Heart left ventricle (tissue), 16 donors: Measurements from ENCODE around the gene GPX3. TPM values are rescaled to one million over a fixed set of nuclear protein-coding genes. Genes with fewer than 3 reads are reported as not detected.

Experiments
- ATAC-seq, 4 donors: fragments of 200-7000 bp; cut with Tn5 transposase; one replicate each; pipeline ENCODE4 v1.9.1; 2020 to 2022; ENCODE audit warnings: moderate library complexity in 4 of 4, mild to moderate bottlenecking in 3 of 4, moderate number of reproducible peaks in 1 of 4
- DNase-seq, 5 donors: peaks; one replicate each; pipeline ENCODE4 v3.0.0-alpha.2; 2020
- H3K27ac ChIP-seq, 12 donors: fragments of 200-600 bp; sonication (generic) in 4 of 12; one replicate each; pipeline versions ENCODE4 v1.5.0 to v1.8.0; 2016 to 2022; ENCODE audit warnings: mild to moderate bottlenecking in 2 of 12
- H3K27me3 ChIP-seq, 9 donors: fragments of 200-600 bp; sonication (generic) in 2 of 9; one replicate each; pipeline versions ENCODE4 v1.5.1 to v1.8.0; 2016 to 2022; ENCODE audit warnings: mild to moderate bottlenecking in 3 of 9
- H3K36me3 ChIP-seq, 9 donors: fragments of 200-600 bp; sonication (generic) in 2 of 9; one replicate each; pipeline versions ENCODE4 v1.5.0 to v1.8.0; 2018 to 2022; ENCODE audit warnings: mild to moderate bottlenecking in 2 of 9
- H3K4me1 ChIP-seq, 12 donors: fragments of 200-600 bp; sonication (generic) in 4 of 12; one replicate each; pipeline versions ENCODE4 v1.5.0 to v1.8.0; 2016 to 2022; ENCODE audit warnings: mild to moderate bottlenecking in 3 of 12
- H3K4me3 ChIP-seq, 12 donors: fragments of 200-600 bp; sonication (generic) in 4 of 12; one replicate each; pipeline versions ENCODE4 v1.5.0 to v1.8.0; 2017 to 2022; ENCODE audit warnings: mild to moderate bottlenecking in 9 of 12, moderate library complexity in 4 of 12
- H3K9me3 ChIP-seq, 12 donors: fragments of 200-600 bp; sonication (generic) in 4 of 12; one replicate each; pipeline versions ENCODE4 v1.5.0 to v1.8.0; 2016 to 2022; ENCODE audit warnings: mild to moderate bottlenecking in 1 of 12
- CTCF ChIP-seq, 12 donors: fragments of 200-600 bp; sonication (generic) in 4 of 12; IDR thresholded peaks; one replicate each; pipeline versions ENCODE4 v1.5.0 to v1.8.0; 2018 to 2022; ENCODE audit warnings: antibody characterized with exemption in 12 of 12, mild to moderate bottlenecking in 5 of 12
- POLR2A ChIP-seq, 2 donors: fragments of 450-650 bp; IDR thresholded peaks; one replicate each; pipeline ENCODE4 v1.6.1; 2017; ENCODE audit warnings: antibody characterized with exemption in 2 of 2, mild to moderate bottlenecking in 2 of 2, moderate library complexity in 2 of 2
- WGBS, 4 donors: extraction: QIAGEN DNeasy Blood & Tissue Kit in 2 of 4; methylation state at CpG; one replicate each; pipeline versions ENCODE4 v1.1.5 to v1.1.7; 2013 to 2018; 5-methylcytosine and 5-hydroxymethylcytosine counted together
- intact Hi-C, 10 donors: fragments of 100-400 bp; cut with DNase I; formaldehyde crosslinking; loops; one replicate each; pipeline versions ENCODE4 v1.11.1 to v1.14.2; 2022
- polyA plus RNA-seq, 2 donors: library from polyadenylated mRNA; stranded (reverse); fragments of 200-250 nt; gene quantifications; one replicate each; pipeline ENCODE4 v1.2.3, GENCODE V29; 2013
- total RNA-seq, 9 donors: library from RNA; depleted of rRNA in 2 of 9; stranded (reverse); fragments of >200 nt in 2 of 9; fragmentation: NEBNext Ultra II Directional in 3 of 9; extraction: Animal tissue kit (Norgen Biotek cat#: 25700) in 3 of 9; gene quantifications; one replicate each; pipeline versions ENCODE4 v1.1.0 to v1.2.4, GENCODE V29; 2016 to 2023
- donor health status: ischemic (EF 13 %, LVEDD 7.1; RV severe dilation, severe dysfunction).
- donor health status: healthy with polysubstance abuse.
- donor health status: DM: no; HTN: yes; CAD: no.
- donor health status: DM: no; HTN: no; CAD: no.
- donor health status: ischemic (EF 25% LVEDD 6.9; RV normal size, moderate dysfunction).
- donor health status: ischemic (EF 25% LVEDD 5.7; RV mildly dilated, moderate dysfunction).
- donor health status: healthy.
- donor health status: DM: yes; HTN: yes; CAD: no.
- donor health status: ischemic (EF 35%, LVEDD 5.7; RV mildly dilated, moderate dysfunction).
- donor health status: nonischemic (EF 11% LVEDD 7.7; RV severe dilation, severe dysfunction).
- donor health status: DM: yes; HTN: yes; CAD: no.
- donor health status: PGD.
- donor health status: ischemic (EF 29% LVEDD 5.4; RV normal size, mild dysfunction).
- donor health status: nonischemic (EF 23%, LVEDD 6.1; RV moderate dilation, normal function).

The GPX3 gene
- total and polyA plus RNA-seq, 11 donors = 416 to 1,563 (median 819) TPM

DNA sequence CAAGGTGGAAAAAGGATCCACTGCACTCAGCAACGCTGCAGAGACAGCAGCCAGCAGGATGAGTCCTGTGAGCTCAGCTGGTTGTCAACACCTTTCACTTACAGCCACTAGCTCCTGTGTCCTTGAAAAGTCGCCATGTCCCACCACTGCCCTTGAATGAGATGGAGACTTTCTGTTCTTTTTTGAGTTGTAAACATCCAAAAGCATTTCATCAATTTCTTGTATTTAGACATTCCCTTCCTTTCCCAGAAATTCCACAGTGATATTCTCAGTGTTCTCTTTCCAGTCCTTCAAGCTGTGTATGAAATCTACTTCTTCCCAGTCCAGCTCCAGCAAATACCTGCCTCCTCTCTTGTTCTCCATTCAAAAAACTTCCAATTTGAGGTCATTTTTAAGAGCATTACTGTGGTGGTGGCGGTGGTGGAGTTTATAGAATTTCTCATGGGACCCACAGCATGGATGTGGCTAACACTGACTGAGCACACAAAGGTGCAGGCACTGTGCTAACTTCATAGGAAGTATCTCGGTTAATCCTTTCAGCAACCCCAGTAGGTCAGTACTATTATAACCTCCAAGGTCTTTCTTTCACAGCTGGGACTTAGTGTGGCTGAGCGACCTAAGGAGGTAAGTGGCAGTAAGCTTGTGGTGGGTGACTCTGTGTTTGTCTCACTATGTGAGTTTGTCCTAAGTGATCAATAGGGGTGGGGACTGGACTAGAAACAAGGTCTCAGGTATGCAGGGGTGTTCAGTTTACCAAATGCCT lies 15.0 kb upstream of the GPX3 start:
- intact Hi-C loops = loop anchor here in 2 of 10 donors (5.0 to 10.0 kb wide), 2 partner anchors 42 to 229 kb away; no protein-coding TSS in a partner anchor
- DNase-seq (peak in 1 of 5 donors; percentile 46), ATAC-seq (peak; percentile 21 to 49 (median 36))
- TF ChIP-seq CTCF (IDR thresholded peaks at IDR 0.05) (no peak), POLR2A (IDR thresholded peaks at IDR 0.05) (no peak)
- no peak overlapping the region for H3K4me3 ChIP-seq
- peak overlapping the region; percentile 61 to 89 (median 79) for H3K27ac ChIP-seq
- H3K27me3 ChIP-seq = no peaks in the 10 kb centered on the region
- H3K9me3 ChIP-seq = no peaks in the 10 kb centered on the region
- WGBS, 4 donors = 44 to 48% (median 46%) methylated on average over 5 of the region's 5 CpGs
- H3K36me3 ChIP-seq = no peaks in the 10 kb centered on the region
- H3K4me1 ChIP-seq = peaks cover 0 to 51% (median 29%) of the 10 kb centered on the region in 12 donors

DNA sequence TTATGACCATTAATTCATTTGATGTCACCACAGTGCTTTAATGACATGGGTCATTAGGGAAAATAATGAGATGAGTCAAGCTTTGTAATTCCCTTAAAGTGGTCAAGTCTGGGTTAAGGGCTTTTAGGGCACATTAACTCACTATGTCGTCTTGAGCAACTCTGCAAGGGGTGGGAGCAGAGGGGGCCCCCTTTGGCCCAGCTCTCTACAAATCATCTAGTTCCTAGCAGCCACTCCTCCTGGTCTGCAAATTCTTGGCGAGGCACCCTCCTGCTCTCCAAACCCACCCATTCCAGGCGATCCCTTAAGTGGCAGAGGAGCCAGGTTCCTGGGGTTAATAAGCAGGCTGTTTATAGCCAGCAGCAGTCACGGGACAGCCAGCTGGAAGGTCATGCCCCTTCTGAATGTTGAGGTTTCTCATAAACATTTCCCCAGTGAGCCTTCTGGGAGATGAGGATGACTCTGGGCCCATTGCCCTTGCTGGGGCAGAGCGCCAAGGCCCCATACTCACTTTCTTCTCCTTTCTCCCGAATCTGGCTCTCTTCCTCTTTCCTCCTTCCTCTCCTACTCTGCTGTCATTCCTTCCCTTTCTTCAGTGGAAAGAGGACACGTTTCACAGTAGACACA lies 14.3 kb upstream of the GPX3 start:
- H3K9me3 ChIP-seq = no peaks in the 10 kb centered on the region
- peak; percentile 58 to 85 (median 74) for ATAC-seq
- H3K4me3 ChIP-seq = no peak overlapping the region
- no peaks in the 10 kb centered on the region for H3K27me3 ChIP-seq
- peaks cover 0 to 51% (median 29%) of the 10 kb centered on the region in 12 donors for H3K4me1 ChIP-seq
- TF ChIP-seq CTCF (IDR thresholded peaks at IDR 0.05) (no peak), POLR2A (IDR thresholded peaks at IDR 0.05) (no peak)
- H3K27ac ChIP-seq = peak overlapping the region; percentile 61 to 89 (median 79)
- peak; percentile 68 to 88 (median 70) for DNase-seq
- H3K36me3 ChIP-seq = no peaks in the 10 kb centered on the region
- intact Hi-C loops = loop anchor here in 2 of 10 donors (5.0 to 10.0 kb wide), 2 partner anchors 41 to 229 kb away; no protein-coding TSS in a partner anchor
- 14 to 23% (median 19%) methylated on average over 7 of the region's 7 CpGs for WGBS, 4 donors

DNA sequence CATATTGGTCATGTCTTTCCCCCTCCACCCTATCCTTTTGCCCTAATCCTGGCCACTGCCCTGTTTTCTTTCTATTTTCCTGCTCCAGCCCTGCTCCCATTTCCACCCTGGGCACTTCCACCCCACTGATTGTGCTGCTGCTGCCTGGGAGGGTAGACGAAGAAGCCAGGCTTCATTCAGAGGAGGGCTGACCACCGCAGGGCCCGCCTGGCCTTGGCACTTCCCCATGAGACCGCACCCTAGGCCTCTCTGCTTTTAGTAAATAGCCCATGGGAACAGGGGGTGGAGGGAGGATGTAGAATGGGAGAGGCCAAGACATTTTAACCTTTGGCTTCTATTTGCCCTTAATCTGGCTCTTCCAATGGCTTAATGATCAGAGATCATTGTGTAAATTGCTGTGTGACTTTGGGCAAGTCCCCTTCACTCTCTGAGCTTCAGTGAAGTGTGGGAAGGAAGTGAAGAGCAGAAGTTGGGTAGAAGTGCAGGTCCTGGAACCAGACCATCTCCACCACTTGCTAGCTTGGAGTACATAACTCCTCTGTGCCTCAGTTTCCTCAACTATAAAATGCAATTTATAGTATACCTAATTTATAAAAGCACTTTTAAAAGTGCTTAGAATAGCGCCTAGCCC lies 13.6 kb upstream of the GPX3 start:
- Histone ChIP-seq H3K27me3 (no peaks in the 10 kb centered on the region), H3K36me3 (no peaks in the 10 kb centered on the region), H3K4me3 (no peak overlapping the region), H3K9me3 (no peaks in the 10 kb centered on the region), H3K4me1 (peaks cover 0 to 51% (median 29%) of the 10 kb centered on the region in 12 donors), H3K27ac (peak overlapping the region; percentile 61 to 89 (median 79))
- 48 to 78% (median 66%) methylated on average over 5 of the region's 5 CpGs for WGBS, 4 donors
- TF ChIP-seq CTCF (IDR thresholded peaks at IDR 0.05) (no peak), POLR2A (IDR thresholded peaks at IDR 0.05) (no peak)
- peak in 3 of 5 donors; percentile 45 to 67 (median 56) for DNase-seq
- intact Hi-C loops = loop anchor here in 2 of 10 donors (5.0 to 10.0 kb wide), 2 partner anchors 40 to 228 kb away; no protein-coding TSS in a partner anchor
- ATAC-seq = peak in 2 of 4 donors; percentile 44 to 49
